Mesodermal cell (in vitro differentiated cells): ENCODE data around the gene DLG2.
"Not testable (repeated sequence)": the region's sequence is repeated elsewhere in the genome, so short reads cannot be mapped to it uniquely, and the experiment has no call there.

Source experiments
- H3K27ac ChIP-seq: 2 replicates; pipeline ENCODE4 v1.7.0; 2013; ENCODE audit warnings: mild to moderate bottlenecking, low read depth, low read length, moderate library complexity; ENCODE audit not compliant: severe bottlenecking
- H3K36me3 ChIP-seq: 2 replicates; pipeline ENCODE4 v1.7.1; 2013; ENCODE audit warnings: mild to moderate bottlenecking, low read length, moderate library complexity; ENCODE audit not compliant: control insufficient read depth, insufficient read depth
- H3K4me1 ChIP-seq: one replicate; pipeline ENCODE4 v1.7.1; 2013; ENCODE audit warnings: mild to moderate bottlenecking, low read length; ENCODE audit not compliant: insufficient read depth, control insufficient read depth, poor library complexity, severe bottlenecking
- H3K4me3 ChIP-seq: 2 replicates; pipeline ENCODE4 v1.7.0; 2013; ENCODE audit warnings: low read length, control low read depth, mild to moderate bottlenecking; ENCODE audit not compliant: insufficient read depth, poor library complexity, severe bottlenecking; ENCODE audit errors: extremely low read depth
- H3K9me3 ChIP-seq: 2 replicates; pipeline ENCODE4 v1.7.1; 2013; ENCODE audit warnings: mild to moderate bottlenecking, low read length, moderate library complexity; ENCODE audit not compliant: control insufficient read depth
- WGBS, 2 experiments: methylation state at CpG; one replicate each; pipeline ENCODE4 v1.1.5; 2013; ENCODE audit warnings: missing lambda C conversion rate in 2 of 2; ENCODE audit not compliant: insufficient coverage in 2 of 2; 5-methylcytosine and 5-hydroxymethylcytosine counted together

Gene DLG2

GRCh38 chr11:85340846-85341245 is 286.3 kb downstream of the DLG2 start:
- H3K4me1 ChIP-seq, H3K4me3 ChIP-seq, H3K9me3 ChIP-seq, H3K36me3 ChIP-seq, H3K27ac ChIP-seq: not testable (repeated sequence)
- 80 to 83% methylated on average over 1 to 2 of the region's 3 CpGs for WGBS, 2 experiments

DNA sequence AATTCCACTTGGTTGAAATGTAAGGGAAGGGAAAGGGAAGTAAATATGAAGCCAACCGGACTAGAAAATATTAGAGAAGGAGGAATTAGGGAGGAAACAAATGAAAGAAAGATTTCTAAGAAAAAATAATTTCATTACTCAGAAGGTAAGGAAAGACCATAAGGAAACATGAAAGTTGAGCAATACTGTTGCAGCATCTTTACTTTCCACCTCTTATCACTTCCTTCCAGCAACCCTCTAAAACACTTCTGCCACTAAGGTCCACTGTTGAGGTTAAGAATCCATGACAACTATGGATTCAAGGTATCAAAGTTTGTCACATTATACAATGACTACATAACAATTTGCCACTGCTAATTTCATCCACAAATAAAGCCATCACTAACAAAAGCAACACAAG is 308.6 kb downstream of the DLG2 start:
- Histone ChIP-seq H3K4me3 (no peak overlapping the region), H3K36me3 (no peaks in the 10 kb centered on the region), H3K27ac (no peak overlapping the region), H3K4me1 (no peaks in the 10 kb centered on the region), H3K9me3 (no peaks in the 10 kb centered on the region)
- WGBS, 2 experiments: no CpG with 5 or more reads among the region's 1 CpG

DNA sequence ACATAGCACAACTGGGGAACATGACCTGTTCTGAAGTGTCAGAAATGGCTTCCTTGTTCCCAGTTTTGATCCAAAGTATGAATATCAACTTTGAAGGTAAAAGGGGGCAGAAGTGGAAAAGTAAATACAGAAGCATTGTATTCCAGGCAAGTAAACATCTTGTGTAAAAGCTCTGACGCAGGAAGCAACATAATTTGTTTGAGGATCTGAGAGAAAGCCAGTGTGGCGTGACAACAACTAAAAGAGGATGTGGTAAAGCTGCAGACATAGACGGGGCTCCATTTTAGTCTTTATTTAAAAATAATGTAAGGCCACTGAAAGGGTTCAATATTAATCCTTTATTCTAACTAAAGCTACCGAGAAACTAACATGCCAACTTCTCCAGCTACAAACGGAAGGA is 310.2 kb downstream of the DLG2 start:
- Histone ChIP-seq H3K4me3 (no peak overlapping the region), H3K36me3 (no peaks in the 10 kb centered on the region), H3K9me3 (no peaks in the 10 kb centered on the region), H3K27ac (no peak overlapping the region), H3K4me1 (no peaks in the 10 kb centered on the region)
- 86 to 89% methylated on average over 4 of the region's 5 CpGs for WGBS, 2 experiments

DNA sequence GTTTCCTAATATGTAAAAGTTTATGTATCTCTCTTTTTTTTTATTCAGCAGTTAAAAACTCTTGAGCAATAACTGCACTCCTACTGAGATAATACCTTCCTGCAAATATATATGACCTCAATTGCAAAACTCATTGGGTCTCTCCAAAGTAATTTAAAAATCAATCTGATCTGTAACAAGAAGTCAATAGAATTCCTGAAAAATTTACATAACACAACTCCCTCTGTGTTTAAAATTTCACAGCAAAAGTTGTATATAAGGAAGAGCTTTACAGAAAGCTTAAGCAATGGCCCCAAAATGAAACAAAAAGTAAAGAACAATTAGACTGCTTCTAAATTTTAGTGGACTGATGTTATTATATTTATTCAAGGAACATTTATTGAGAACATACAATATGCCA is 313.4 kb downstream of the DLG2 start:
- H3K27ac ChIP-seq: no peak overlapping the region
- no peaks in the 10 kb centered on the region for H3K4me1 ChIP-seq
- H3K4me3 ChIP-seq: no peak overlapping the region
- no peaks in the 10 kb centered on the region for H3K36me3 ChIP-seq
- H3K9me3 ChIP-seq: no peaks in the 10 kb centered on the region

GRCh38 chr11:85310479-85310878 is 316.7 kb downstream of the DLG2 start:
- Histone ChIP-seq H3K4me1 (no peaks in the 10 kb centered on the region), H3K9me3 (no peaks in the 10 kb centered on the region), H3K4me3 (no peak overlapping the region), H3K36me3 (no peaks in the 10 kb centered on the region), H3K27ac (no peak overlapping the region)
- WGBS, 2 experiments: no CpG with 5 or more reads among the region's 2 CpGs

GRCh38 chr11:85307366-85307765 is 319.8 kb downstream of the DLG2 start:
- 100% methylated on average over 1 of the region's 3 CpGs for WGBS, 2 experiments
- no peaks in the 10 kb centered on the region for H3K36me3 ChIP-seq
- no peaks in the 10 kb centered on the region for H3K9me3 ChIP-seq
- H3K27ac ChIP-seq: no peak overlapping the region
- H3K4me3 ChIP-seq: no peak overlapping the region
- H3K4me1 ChIP-seq: no peaks in the 10 kb centered on the region

DNA sequence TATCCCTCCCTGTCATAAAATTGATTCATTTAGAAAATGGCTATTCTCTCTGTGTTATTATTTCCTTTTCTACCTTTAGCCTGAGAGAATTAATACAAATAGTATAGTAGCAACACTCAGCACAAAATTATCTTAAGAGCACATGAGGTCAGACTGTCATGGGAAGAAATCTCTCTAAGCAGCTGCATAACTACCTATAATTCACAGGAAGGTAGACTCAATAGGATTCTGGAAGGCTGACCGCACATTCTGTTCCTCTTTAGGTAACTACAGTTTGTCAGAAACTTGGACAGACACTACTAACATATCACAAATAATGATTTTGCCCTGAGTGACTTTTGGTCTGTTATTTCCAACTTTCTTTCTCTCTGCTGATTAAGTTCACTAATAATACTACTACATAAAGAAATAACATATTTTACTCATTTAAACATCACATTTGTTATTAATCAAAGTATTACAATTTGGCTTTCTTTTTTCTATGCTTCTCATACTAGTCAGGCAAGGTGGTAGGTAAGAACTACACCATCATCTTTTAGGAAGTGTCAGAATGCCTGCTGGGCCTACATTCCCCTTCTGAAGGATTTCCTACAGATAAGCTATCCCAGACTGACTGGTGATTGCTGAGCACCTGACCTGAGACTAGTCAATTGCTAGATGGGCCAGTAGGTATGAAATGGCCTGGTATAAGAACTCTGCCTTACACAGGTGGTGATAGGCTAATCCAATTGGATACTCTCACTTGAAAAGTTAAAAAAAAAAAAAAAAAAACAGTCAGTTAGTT is 325.1 kb downstream of the DLG2 start:
- no peak overlapping the region for H3K4me3 ChIP-seq
- H3K4me1 ChIP-seq: no peaks in the 10 kb centered on the region
- no peak overlapping the region for H3K27ac ChIP-seq
- no peaks in the 10 kb centered on the region for H3K36me3 ChIP-seq
- H3K9me3 ChIP-seq: no peaks in the 10 kb centered on the region
- no CpG with 5 or more reads among the region's 1 CpG for WGBS, 2 experiments

- Histone ChIP-seq H3K36me3 (no peaks in the 10 kb centered on the region), H3K4me1 (no peaks in the 10 kb centered on the region), H3K9me3 (no peaks in the 10 kb centered on the region), H3K27ac (peak overlapping the region; percentile 39), H3K4me3 (no peak overlapping the region)
- no CpG with 5 or more reads among the region's 1 CpG for WGBS, 2 experiments
Observed at GRCh38 chr11:85299258-85299942, 327.7 kb downstream of the DLG2 start.

DNA sequence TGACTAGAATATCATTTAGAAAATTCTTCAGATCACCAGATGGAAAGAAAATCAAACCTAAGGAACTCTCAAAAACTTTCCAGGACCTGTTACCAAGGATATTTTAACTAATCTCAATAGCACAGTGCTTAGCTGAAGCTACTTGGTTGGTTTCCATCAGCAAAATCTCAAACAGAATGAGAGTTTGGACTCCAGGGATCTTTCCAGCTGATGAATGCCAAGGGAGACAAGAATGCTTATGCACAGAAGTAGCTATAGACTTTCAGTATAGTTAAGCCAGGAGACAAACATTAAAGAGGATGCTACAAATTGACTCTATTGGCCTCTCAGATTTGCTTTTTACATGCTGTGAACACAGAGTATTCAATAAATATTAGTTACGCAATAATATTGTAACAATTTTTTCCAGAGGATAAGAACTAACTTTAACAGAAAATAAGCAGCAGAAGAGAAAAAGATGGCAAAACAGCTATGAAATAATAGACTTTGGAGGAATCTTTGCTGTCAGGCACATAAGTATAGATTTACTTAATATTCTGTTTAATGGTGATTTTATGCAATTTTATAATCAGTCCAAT is 331.4 kb downstream of the DLG2 start:
- H3K9me3 ChIP-seq: no peaks in the 10 kb centered on the region
- no peak overlapping the region for H3K27ac ChIP-seq
- WGBS, 2 experiments: no CpG with 5 or more reads among the region's 1 CpG
- H3K4me3 ChIP-seq: no peak overlapping the region
- no peaks in the 10 kb centered on the region for H3K36me3 ChIP-seq
- no peaks in the 10 kb centered on the region for H3K4me1 ChIP-seq

DNA sequence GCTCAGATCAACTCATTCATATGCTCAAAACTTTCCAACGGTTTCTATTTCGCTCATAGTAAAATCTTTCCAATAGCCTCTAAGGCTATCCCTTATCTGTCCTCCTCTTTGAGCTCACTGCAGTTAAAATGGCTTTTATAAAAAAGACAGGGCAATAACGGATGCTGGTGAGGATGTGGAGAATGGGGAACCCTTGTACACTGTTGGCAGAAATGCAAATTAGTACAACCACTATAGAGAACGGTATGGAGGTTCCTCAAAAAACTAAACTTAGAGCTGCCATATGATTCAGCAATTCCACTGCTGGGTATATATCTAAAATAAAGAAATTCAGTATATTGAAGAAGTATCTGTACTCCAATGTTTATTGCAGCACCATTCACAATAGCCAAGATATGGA is 345.6 kb downstream of the DLG2 start:
- no peak overlapping the region for H3K27ac ChIP-seq
- no peaks in the 10 kb centered on the region for H3K9me3 ChIP-seq
- H3K4me3 ChIP-seq: no peak overlapping the region
- H3K36me3 ChIP-seq: no peaks in the 10 kb centered on the region
- H3K4me1 ChIP-seq: no peaks in the 10 kb centered on the region
- WGBS, 2 experiments: 95% methylated on average over 2 of the region's 4 CpGs; no CpG with 5 or more reads in 1 of the 2 experiments

DNA sequence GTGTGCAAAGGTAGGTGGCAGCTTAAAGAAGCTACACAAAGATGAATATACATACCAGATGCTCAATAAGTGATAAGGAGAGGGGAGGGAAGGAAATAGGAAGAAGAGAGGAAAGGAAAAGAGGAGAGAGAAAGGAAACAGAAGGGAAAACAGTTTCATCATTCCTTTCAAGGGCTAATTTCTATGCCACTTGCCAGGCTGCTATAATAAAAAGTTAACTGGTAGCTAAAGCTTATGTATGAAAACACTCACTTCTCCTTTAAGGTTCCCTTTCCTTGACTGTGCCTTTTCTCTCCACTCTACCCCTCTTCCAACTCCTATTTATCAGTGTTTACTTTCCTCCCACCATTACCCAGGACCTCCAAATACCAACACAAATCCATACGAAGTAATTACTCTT is 347.9 kb downstream of the DLG2 start:
- H3K4me1 ChIP-seq: no peaks in the 10 kb centered on the region
- H3K4me3 ChIP-seq: no peak overlapping the region
- no peak overlapping the region for H3K27ac ChIP-seq
- no peaks in the 10 kb centered on the region for H3K9me3 ChIP-seq
- H3K36me3 ChIP-seq: no peaks in the 10 kb centered on the region
- no CpG with 5 or more reads among the region's 1 CpG for WGBS, 2 experiments
